ENCODE measurements around the gene FUOM.

- TF ChIP-seq CBX3 (IDR thresholded peaks at IDR 0.05; ENCODE audit: borderline replicate concordance, low read depth) (no peak), NR2C2 (IDR thresholded peaks at IDR 0.05; ENCODE audit: borderline replicate concordance, control insufficient read depth, insufficient read length, low read depth) (no peak), CTCF (IDR thresholded peaks at IDR 0.05 in 2 of 3, conservative IDR thresholded peaks at IDR 0.05 in 1 of 3; ENCODE audit: control insufficient read depth in 2 of 3, extremely low read depth in 1 of 3, insufficient read depth in 1 of 3, low read depth in 3 of 3, low read length in 3 of 3) (no peak), ELK1 (IDR thresholded peaks at IDR 0.05; ENCODE audit: low read depth, low read length) (no peak)
Measured at GRCh38 chr10:133350950-133351329, 6.9 kb downstream of the FUOM start.
